Transverse colon (tissue), 4 donors: ENCODE data around the gene PGGHG.

Experiments
- CTCF ChIP-seq, 5 experiments: fragments of 200-600 bp in 3 of 5; fragments of 450-650 bp in 2 of 5; sonication (generic) in 3 of 5; IDR thresholded peaks; 1 replicate in 2 of 5; 2 replicates in 3 of 5; pipeline ENCODE4 v1.5.1; 2016 to 2017; ENCODE audit warnings: antibody characterized with exemption in 5 of 5, inconsistent platforms in 3 of 5, mild to moderate bottlenecking in 2 of 5, moderate library complexity in 1 of 5
- POLR2AphosphoS5 ChIP-seq, 3 donors: sonication (generic); formaldehyde crosslinking; IDR thresholded peaks; one replicate each; pipeline ENCODE4 v1.6.1; 2016; ENCODE audit warnings: antibody characterized with exemption in 3 of 3

- TF ChIP-seq CTCF (IDR thresholded peaks at IDR 0.05): no peak
- no peak for TF ChIP-seq POLR2AphosphoS5 (IDR thresholded peaks at IDR 0.05)
Observed at GRCh38 chr11:303363-303762, 14.4 kb downstream of the PGGHG start.
